ENCODE measurements around the gene NFKBIL1.

The NFKBIL1 gene

GRCh38 chr6:31567531-31568370 lies 20.3 kb downstream of the NFKBIL1 start:
- DNase-seq = no peak

- DNase-seq = no peak
Measured at GRCh38 chr6:31568537-31568961, 21.1 kb downstream of the NFKBIL1 start.

- DNase-seq = no peak
Measured at GRCh38 chr6:31569861-31570536, 22.6 kb downstream of the NFKBIL1 start.

- no peak for DNase-seq
Measured at GRCh38 chr6:31572041-31572911, 24.9 kb downstream of the NFKBIL1 start, which contains the start of gene LTA. Gene LTA (plus strand): TSS chr6:31572289. CDS start chr6:31572743, 454 bp downstream.

GRCh38 chr6:31573239-31574105 lies 26.1 kb downstream of the NFKBIL1 start:
- DNase-seq = no peak

- no peak for DNase-seq
Measured at GRCh38 chr6:31574106-31575061, 27.0 kb downstream of the NFKBIL1 start.

- DNase-seq = no peak
Measured at GRCh38 chr6:31575335-31575901, 28.0 kb downstream of the NFKBIL1 start, which contains the start of gene TNF. Gene TNF (plus strand): TSS chr6:31575565. CDS start chr6:31575742, 177 bp downstream.

GRCh38 chr6:31575952-31576685 lies 28.7 kb downstream of the NFKBIL1 start:
- DNase-seq = no peak

- DNase-seq = no peak
Measured at GRCh38 chr6:31576897-31577578, 29.6 kb downstream of the NFKBIL1 start.

GRCh38 chr6:31577579-31577966 lies 30.2 kb downstream of the NFKBIL1 start:
- no peak for DNase-seq

GRCh38 chr6:31578184-31579118 lies 31.0 kb downstream of the NFKBIL1 start:
- DNase-seq = no peak

GRCh38 chr6:31579119-31579505 lies 31.7 kb downstream of the NFKBIL1 start:
- no peak for DNase-seq

- DNase-seq = no peak
Measured at GRCh38 chr6:31579546-31580437, 32.4 kb downstream of the NFKBIL1 start.

- DNase-seq = no peak
Measured at GRCh38 chr6:31580438-31580740, 33.0 kb downstream of the NFKBIL1 start.

GRCh38 chr6:31580807-31581433 lies 33.5 kb downstream of the NFKBIL1 start:
- DNase-seq = no peak

GRCh38 chr6:31581434-31582229 lies 34.2 kb downstream of the NFKBIL1 start:
- no peak for DNase-seq

Data from NCI-H524 treated with DMSO at 0.1 percent for 48 hours (cell line).